ENCODE data around the gene PAXX.

The PAXX gene

GRCh38 chr9:136991993-136992818, at the start of gene PAXX:
Gene PAXX (plus strand): TSS chr9:136992422. CDS start chr9:136992444, 22 bp downstream.
- peak within 1 kb of the TSS; percentile 80 for H3K4me3 Mint-ChIP-seq

GRCh38 chr9:136942881-136943230, 49.4 kb upstream of the PAXX start:
- H3K27ac Mint-ChIP-seq: no peak overlapping the region
- peak overlapping the region; percentile 64 for H3K4me3 Mint-ChIP-seq
- no peak for TF ChIP-seq CTCF (IDR thresholded peaks at IDR 0.05)
- H3K27me3 Mint-ChIP-seq (ENCODE audit: low read depth, poor library complexity): no peaks in the 10 kb centered on the region
- no peaks in the 10 kb centered on the region for H3K9me3 Mint-ChIP-seq
- DNase-seq: no peak
- peaks cover 4% of the 10 kb centered on the region for H3K4me1 Mint-ChIP-seq
- peaks cover 15% of the 10 kb centered on the region for H3K36me3 Mint-ChIP-seq (ENCODE audit: low read depth)

More at GRCh38 chr9:136991993-136992818, at the start of gene PAXX:
- Mint-ChIP-seq H3K27me3 (ENCODE audit: low read depth, poor library complexity) (peaks cover 28% of the 10 kb centered on the region), H3K9me3 (peaks cover 18% of the 10 kb centered on the region), H3K4me1 (peaks cover 25% of the 10 kb centered on the region), H3K27ac (no peak within 1 kb of the TSS), H3K36me3 (ENCODE audit: low read depth) (no peaks in the 10 kb centered on the region)
- DNase-seq: peak; percentile 99
- no peak for TF ChIP-seq CTCF (IDR thresholded peaks at IDR 0.05)

GRCh38 chr9:136943291-136944211, 48.7 kb upstream of the PAXX start:
- H3K27ac Mint-ChIP-seq: no peak overlapping the region
- peak; percentile 56 for DNase-seq

GRCh38 chr9:136944212-136944518, 48.1 kb upstream of the PAXX start:
- peaks cover 10% of the 10 kb centered on the region for H3K27me3 Mint-ChIP-seq (ENCODE audit: low read depth, poor library complexity)
- no peak for TF ChIP-seq CTCF (IDR thresholded peaks at IDR 0.05)
- peaks cover 5% of the 10 kb centered on the region for H3K36me3 Mint-ChIP-seq (ENCODE audit: low read depth)
- peaks cover 4% of the 10 kb centered on the region for H3K4me1 Mint-ChIP-seq
- peak overlapping the region; percentile 78 for H3K4me3 Mint-ChIP-seq
- H3K9me3 Mint-ChIP-seq: no peaks in the 10 kb centered on the region
- no peak overlapping the region for H3K27ac Mint-ChIP-seq
- DNase-seq: no peak

More at GRCh38 chr9:136943291-136944211, 48.7 kb upstream of the PAXX start:
- no peak for TF ChIP-seq CTCF (IDR thresholded peaks at IDR 0.05)
- Mint-ChIP-seq H3K9me3 (no peaks in the 10 kb centered on the region), H3K4me3 (peak overlapping the region; percentile 78), H3K27me3 (ENCODE audit: low read depth, poor library complexity) (peaks cover 6% of the 10 kb centered on the region), H3K36me3 (ENCODE audit: low read depth) (peaks cover 12% of the 10 kb centered on the region), H3K4me1 (peaks cover 4% of the 10 kb centered on the region)

GRCh38 chr9:136944519-136945332, 47.5 kb upstream of the PAXX start, which contains the start of the genes C8G and FBXW5:
Gene C8G (plus strand): TSS chr9:136945243. CDS start chr9:136945321, 78 bp downstream.
Gene FBXW5 (minus strand): TSS chr9:136944738. CDS start chr9:136944083, 655 bp downstream.
- DNase-seq: peak; percentile 95
- Mint-ChIP-seq H3K36me3 (ENCODE audit: low read depth) (no peaks in the 10 kb centered on the region), H3K27ac (peak within 1 kb of the TSS; percentile 86), H3K9me3 (no peaks in the 10 kb centered on the region), H3K27me3 (ENCODE audit: low read depth, poor library complexity) (peaks cover 13% of the 10 kb centered on the region), H3K4me1 (peaks cover 4% of the 10 kb centered on the region), H3K4me3 (peak within 1 kb of the TSS; percentile 78)
- peak; percentile 93 for TF ChIP-seq CTCF (IDR thresholded peaks at IDR 0.05)
